HG03571 (cell line): Measurements from ENCODE around the gene MGMT.

Experiments
- ATAC-seq: cut with Tn5 transposase; IDR thresholded peaks from one replicate; pipeline ENCODE4 v1.9.1; 2021; ENCODE audit not compliant: unreplicated experiment

MGMT gene

DNA sequence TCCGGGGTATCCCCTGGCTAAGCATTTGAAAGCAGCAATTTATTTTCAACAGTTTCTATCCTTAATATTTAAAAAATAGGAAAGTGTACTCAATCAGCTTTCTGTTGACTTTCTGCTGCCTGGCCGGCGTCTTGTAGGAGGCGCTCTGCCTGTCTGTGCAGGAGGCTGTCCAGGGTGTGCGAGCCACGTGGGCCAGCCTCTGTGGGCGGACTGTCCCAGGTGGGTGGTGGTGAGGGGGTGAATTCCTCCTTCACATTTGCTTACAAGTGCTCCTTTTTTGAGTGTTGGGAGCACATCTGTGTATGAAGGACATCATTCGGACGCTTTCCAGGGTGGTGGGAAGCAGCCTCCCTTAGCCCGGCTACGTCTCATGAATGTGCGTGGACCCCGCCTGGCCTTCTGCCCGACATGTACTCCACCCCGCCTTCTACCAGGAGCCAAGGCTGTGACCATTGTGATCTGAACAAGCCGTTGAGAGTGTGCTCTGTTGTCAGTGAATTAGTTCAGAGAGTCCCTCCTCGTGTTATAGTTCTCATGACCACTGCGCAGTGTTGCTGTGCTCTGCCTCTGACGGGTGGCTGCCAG is 114.9 kb downstream of the MGMT start:
- no peak for ATAC-seq

- no peak for ATAC-seq
Measured at GRCh38 chr10:129583831-129584230, 116.8 kb downstream of the MGMT start.

DNA sequence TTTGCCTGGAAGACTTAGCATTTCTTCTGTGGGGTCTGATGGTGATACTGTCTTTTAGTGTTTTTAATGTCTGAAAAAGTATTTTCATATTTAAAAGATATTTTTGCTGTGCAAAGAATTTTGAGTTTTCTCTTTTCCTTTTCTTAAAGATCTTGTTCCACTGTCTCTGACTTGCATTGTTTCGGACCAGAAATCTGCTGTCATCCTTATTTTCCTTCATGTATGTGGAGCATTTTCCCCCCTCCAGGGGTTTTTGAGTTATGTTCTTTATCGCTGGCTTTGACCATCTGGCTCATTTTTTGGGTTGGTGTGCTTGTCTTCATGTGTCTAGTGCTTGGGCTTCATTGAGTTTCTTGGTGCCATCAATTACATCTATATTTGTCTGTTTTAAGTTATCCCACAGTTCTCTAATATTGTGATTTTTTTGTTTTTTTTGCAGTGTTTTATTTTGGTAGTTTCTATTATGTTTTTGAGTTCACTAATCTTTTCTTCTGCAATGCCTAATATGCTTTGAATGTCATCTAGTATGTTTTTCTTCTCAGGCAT is 119.9 kb downstream of the MGMT start:
- no peak for ATAC-seq

DNA sequence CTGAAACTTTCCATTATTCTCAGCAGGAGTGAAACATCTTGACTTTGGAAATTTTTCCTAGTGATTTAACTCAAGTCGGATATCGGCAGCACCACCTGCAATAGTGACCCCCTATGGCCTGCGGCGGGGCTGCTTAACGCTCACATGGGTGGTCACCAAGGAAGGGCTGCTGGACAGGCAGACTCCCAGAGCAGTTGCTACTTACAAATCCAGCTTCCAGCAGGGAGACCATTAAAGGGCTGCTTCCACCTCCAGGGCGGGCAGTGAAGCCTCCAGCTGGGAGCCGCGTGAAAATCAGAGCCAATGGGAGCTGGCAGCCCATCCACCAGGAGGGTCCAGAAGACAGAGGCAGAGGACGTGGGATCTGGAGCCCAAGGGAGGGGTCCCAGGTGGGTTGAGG is 122.5 kb downstream of the MGMT start:
- ATAC-seq = no peak

DNA sequence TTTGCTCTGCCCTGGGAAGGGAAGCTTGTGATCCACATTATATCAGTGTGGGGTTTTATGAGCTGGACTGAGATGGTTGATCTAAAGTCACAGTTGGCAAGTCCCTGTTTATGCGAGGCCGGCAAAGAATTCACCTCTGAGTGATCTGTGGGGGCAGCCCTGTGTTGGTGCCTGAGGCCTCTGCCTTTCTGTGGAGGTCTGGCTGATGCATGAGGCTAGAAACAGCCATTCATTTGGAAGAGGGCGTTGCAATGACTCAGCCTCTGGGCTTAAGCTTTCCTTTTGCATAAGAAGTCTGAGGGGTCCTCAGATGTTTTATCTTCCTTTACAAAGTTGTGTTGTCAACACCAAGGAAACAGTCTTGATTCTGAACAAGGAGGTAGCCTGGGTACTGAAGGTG is 126.9 kb downstream of the MGMT start:
- no peak for ATAC-seq

DNA sequence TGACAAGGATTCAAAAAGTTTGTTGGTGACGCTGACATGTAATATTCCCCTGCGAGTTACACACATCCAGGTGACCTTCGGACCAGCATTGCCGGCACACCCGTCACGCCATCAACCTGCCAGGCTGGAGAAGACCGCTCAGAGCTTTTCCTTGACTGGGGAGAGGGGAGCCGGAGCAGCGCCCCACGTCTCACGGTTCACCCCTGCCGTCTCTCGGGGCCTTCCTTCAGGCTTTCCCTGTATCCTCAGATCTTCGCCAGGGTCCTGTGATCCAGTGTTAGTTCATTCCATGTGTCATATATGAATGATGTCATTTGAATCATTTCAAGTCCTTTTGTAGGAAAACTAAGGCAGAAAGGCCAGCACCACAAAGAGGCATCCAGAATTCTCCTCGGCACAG is 127.8 kb downstream of the MGMT start:
- ATAC-seq = no peak

GRCh38 chr10:129598413-129598812 is 131.4 kb downstream of the MGMT start:
- ATAC-seq = no peak

DNA sequence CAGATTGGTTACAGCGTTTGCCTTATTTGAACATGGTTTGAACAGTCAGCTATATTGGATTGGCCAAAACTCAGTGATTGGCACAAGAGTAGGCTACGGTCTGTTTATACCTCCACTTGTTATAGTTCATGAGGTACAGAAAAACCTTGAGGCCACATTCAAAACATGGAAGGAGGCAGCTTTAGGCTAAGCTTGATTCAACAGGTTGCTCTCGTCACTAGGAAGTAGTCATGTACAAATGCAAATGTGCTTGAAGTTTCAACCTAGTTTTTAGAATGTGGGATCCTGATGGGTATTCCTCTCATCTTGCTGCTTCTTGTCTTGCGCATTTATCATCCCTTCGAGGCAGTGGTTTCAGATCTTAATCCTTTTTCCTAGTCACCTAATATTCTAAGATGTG is 132.1 kb downstream of the MGMT start:
- no peak for ATAC-seq

DNA sequence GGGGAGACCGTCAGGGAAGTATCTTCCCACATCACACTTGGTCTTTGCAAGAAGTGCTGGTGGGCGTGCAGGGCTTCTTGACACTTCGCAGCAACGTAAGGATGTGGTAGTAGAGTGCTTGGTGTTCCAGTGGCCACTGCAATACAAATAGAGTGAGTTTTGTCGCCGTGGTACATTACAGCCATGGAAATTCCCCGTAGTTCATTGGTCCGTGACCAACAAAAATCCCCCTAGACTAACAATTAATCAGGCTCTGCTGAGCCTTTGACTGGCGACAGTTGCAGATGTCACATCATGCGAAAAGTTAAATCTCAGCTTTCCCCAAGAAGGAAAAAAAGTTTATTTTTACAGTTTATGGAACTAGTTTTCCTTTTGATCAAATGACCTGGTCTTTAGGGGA is 134.7 kb downstream of the MGMT start:
- no peak for ATAC-seq

- ATAC-seq = no peak
Measured at GRCh38 chr10:129602938-129603535, 136.0 kb downstream of the MGMT start.

DNA sequence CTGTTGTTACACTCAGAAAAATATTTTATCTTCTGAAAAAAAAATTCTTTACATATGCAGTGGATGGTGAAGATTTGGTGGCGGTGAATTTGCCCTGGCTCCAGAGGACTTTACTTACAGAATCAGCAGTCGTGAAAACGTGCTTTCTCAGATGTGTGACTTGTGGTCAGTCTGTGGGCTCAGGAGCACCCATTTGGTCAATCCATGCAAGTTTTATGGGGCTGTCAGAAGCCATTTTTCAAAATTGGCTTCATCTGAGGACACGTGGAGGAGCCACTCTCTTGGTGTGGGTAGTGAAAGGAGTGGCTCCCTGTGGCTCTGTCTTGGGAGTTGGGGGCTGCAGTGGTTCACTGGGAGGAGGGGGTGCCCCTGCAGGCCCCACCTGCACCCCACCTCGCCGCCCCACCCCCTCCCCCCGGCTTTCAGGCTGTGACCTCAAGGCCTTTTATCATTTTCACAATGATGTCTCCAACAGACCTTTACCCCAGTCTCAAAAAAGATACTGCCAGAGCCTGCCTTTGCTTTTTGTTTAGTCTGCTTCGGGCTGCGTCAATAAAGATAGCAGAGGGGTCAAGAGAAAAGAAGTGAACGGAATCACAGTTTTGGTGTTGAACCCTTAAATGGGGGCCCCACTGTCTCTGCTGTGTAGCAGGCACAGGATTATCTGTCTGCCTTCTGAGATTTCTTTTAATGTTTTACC is 137.4 kb downstream of the MGMT start:
- peak; percentile 41 for ATAC-seq

DNA sequence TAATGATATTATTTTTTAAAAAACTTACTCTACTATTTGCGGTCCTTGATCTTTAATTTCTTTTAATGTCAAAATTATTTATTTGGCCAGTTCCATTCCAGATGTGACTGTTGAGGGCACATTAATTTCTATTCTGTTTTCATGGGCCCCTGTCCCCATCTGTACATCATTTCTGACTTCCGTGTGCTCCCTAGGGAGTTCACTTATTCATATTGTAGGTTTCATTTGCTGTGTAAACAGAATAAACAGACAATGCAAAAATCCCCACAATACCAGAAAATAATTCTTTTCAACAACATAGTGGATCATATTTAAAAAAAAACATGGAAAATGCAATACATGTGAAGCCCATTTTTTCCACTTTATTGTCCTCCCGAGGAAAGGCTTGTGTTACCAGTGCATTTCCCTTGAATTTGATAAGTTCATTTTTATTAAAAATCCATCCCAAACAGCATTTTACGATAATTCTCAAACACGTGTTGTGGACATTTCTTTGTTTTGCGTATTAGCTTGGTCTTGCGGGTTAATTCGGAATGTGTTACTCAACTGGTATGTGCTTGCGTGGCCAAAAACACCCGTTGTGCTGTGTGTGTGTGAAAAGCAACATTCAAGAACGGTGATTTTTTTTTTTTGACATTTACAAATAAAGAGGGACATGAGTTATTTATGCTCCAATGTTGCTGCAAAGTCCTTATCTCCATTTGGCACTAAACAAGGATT is 138.4 kb downstream of the MGMT start:
- peak; percentile 43 for ATAC-seq

- peak; percentile 40 for ATAC-seq
Measured at GRCh38 chr10:129605986-129606518, 139.0 kb downstream of the MGMT start.

DNA sequence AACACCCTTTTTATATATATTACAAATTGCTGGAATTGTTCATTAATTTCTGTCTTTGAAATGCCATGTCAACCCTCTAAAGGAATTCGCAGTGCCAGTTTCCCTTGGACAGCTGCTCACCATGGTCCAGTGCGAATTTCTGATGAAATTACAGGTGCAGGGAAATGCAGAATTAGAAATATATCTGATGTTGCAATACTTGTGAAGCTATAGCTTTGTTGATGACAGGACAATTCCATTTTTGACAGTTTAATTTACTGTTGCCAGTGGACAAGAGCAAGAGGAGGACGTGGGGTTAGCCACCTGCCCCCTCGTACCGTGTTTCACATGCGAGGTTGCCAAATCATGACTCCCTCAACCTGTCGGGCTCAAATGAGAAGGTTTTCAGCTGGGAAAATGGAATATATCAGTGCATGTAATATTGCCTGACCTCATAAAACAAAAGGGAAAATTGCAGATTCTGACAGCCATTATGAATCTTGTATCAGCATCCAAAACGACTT is 140.6 kb downstream of the MGMT start:
- ATAC-seq = no peak

- no peak for ATAC-seq
Measured at GRCh38 chr10:129608653-129609052, 141.6 kb downstream of the MGMT start.

GRCh38 chr10:129609551-129609950 is 142.5 kb downstream of the MGMT start:
- ATAC-seq = no peak

DNA sequence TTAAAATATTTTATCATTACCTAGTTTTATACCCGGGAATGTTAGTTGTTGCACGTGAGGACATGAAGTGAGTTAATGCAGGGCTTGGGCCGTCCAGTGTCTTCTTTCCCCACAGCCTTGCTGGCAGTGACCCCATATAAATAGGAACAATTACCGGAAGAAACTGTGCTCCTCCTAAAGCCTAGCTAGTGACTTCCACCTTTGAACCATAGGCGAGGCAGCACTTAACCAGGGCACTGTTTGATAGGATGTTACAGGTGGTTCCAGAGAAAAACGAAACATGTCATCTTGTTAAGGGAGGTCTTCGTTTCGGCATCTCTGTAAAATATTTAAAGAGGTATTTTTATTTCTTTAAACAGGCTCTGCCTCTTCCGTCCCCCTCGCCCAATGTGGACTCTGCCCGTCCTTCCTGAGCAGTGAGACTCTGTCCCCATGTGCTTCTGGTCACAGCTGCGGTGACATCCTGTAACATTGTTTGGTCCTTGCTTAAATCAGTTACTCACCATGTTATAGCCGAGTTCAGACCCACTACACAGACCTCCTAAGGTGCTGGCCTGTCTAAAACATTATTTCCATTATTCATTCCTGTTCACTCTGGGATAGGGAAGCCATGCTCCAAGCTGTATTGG is 145.6 kb downstream of the MGMT start:
- ATAC-seq = no peak

DNA sequence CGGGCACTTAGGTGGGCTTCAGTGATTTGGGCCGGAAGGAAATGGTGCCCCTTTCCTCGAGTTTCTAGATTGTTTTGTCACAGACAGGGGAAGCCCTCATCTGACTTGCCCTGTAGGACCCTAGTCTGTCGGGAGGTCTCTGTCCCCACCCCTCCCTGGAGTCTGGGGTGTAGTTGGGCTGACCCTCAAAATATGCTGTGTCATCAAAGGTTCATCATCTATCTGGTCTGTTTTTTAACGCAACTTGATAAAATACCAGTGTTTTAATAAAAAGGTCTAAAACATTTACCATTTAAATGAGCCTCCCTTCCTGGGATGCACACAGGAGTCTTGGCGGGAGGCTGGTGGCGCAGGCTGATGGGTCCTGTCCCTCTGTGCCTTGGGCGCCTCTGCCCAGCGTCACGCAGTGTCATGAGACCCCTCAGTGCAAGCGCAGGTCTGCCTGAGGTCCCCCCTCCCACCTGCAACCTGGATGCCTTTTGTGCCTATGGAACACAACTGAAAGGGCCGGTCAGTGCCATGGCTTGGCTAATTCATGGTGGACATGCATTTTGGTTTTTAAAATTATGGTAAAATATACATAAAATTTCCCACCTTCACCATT is 146.4 kb downstream of the MGMT start:
- no peak for ATAC-seq

DNA sequence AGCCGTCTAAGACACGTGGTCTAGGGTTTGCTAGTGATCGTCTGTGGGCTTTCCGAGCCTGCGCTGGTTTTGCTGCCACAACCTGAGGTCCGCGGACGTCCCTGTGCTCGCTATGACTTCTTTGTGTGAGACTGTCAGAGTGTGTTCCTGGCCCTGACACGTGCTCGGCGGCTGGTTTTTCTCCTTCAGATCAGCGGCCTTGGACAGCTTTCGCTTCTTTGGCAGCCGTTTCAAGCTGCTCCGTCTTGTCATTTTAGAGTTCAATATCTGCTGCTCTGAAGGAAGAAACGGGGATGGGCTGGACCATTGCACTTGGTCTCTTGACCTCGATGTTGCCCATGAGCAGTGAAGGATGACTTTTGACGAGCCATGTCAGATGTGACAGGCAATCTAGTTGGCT is 147.3 kb downstream of the MGMT start:
- ATAC-seq = no peak

- no peak for ATAC-seq
Measured at GRCh38 chr10:129615381-129615780, 148.3 kb downstream of the MGMT start.
